AG08395 (cell line): Measurements from ENCODE around the gene SLC6A19.
"Not testable (repeated sequence)": the region's sequence is repeated elsewhere in the genome, so short reads cannot be mapped to it uniquely, and the experiment has no call there.

Experiments used
- DNase-seq: peaks from one replicate; pipeline ENCODE4 v3.0.0; 2012; ENCODE audit warnings: mixed read lengths, low spot score

SLC6A19 gene

GRCh38 chr5:1267464-1267863, 66.1 kb downstream of the SLC6A19 start:
- DNase-seq, result not testable (repeated sequence)

GRCh38 chr5:1268056-1268455, 66.7 kb downstream of the SLC6A19 start:
- DNase-seq, result no peak

- no peak for DNase-seq
These were observed 67.3 kb downstream of the SLC6A19 start for GRCh38 chr5:1268666-1269065.

- no peak for DNase-seq
These were observed 69.0 kb downstream of the SLC6A19 start for GRCh38 chr5:1270426-1270825.

GRCh38 chr5:1270933-1271914, 69.8 kb downstream of the SLC6A19 start:
- no peak for DNase-seq

GRCh38 chr5:1272201-1272600, 70.8 kb downstream of the SLC6A19 start:
- DNase-seq, result no peak

GRCh38 chr5:1273745-1274144, 72.3 kb downstream of the SLC6A19 start:
- DNase-seq, result no peak

GRCh38 chr5:1274471-1274870, 73.1 kb downstream of the SLC6A19 start:
- no peak for DNase-seq
